Smooth muscle cell (in vitro differentiated cells): ENCODE results near the gene NPBWR2. TPM values are rescaled to one million over a fixed set of nuclear protein-coding genes. Genes with fewer than 3 reads are reported as not detected.
A peak's percentile ranks its signal among the peaks of the same experiment; 100 is the strongest.

Source experiments
- DNase-seq: peaks from one replicate; lab custom pipeline; 2025; ENCODE audit not compliant: unreplicated experiment; lab: John Stamatoyannopoulos, UW
- H2AFZ ChIP-seq: fragments of 200-600 bp; sonication (generic); 2 replicates; pipeline ENCODE4 v1.6.0; 2016; ENCODE audit warnings: antibody characterized with exemption, low read depth, mild to moderate bottlenecking
- H3F3A ChIP-seq: fragments of 200-600 bp; sonication (generic); 2 replicates; pipeline ENCODE4 v1.6.0; 2017; ENCODE audit warnings: antibody characterized with exemption, low read depth
- H3K27ac ChIP-seq: fragments of 200-600 bp; sonication (generic); 2 replicates; pipeline ENCODE4 v1.5.1; 2016; ENCODE audit warnings: low read depth, mild to moderate bottlenecking
- H3K27me3 ChIP-seq: fragments of 200-600 bp; sonication (generic); 2 replicates; pipeline ENCODE4 v1.6.1; 2016; ENCODE audit warnings: low read depth, mild to moderate bottlenecking
- H3K36me3 ChIP-seq: fragments of 200-600 bp; sonication (generic); 2 replicates; pipeline ENCODE4 v1.5.1; 2016; ENCODE audit warnings: low read depth
- H3K4me1 ChIP-seq: fragments of 200-600 bp; sonication (generic); 2 replicates; pipeline ENCODE4 v1.5.1; 2016; ENCODE audit warnings: low read depth
- H3K4me2 ChIP-seq: fragments of 200-600 bp; sonication (generic); 2 replicates; pipeline ENCODE4 v1.6.0; 2016; ENCODE audit warnings: mild to moderate bottlenecking
- H3K4me3 ChIP-seq: fragments of 200-600 bp; sonication (generic); 2 replicates; pipeline ENCODE4 v1.5.1; 2016; ENCODE audit warnings: mild to moderate bottlenecking
- H3K79me2 ChIP-seq: fragments of 200-600 bp; sonication (generic); 2 replicates; pipeline ENCODE4 v1.6.0; 2016; ENCODE audit warnings: low read depth, mild to moderate bottlenecking
- H3K9ac ChIP-seq: fragments of 200-600 bp; sonication (generic); 2 replicates; pipeline ENCODE4 v1.6.0; 2016; ENCODE audit warnings: low read depth
- H3K9me3 ChIP-seq: fragments of 200-600 bp; sonication (generic); replicated peaks from 2 replicates; pipeline ENCODE4 v1.5.1; 2016; ENCODE audit warnings: low read depth
- H4K20me1 ChIP-seq: fragments of 200-600 bp; sonication (generic); 2 replicates; pipeline ENCODE4 v1.6.0; 2016; ENCODE audit warnings: low read depth
- WGBS: methylation state at CpG from one replicate; pipeline ENCODE4 v1.1.7; 2016; ENCODE audit warnings: low lambda C conversion rate; 5-methylcytosine and 5-hydroxymethylcytosine counted together
- polyA plus RNA-seq: library from polyadenylated mRNA; unstranded; fragments of >200 nt; fragmentation: Nextera tagmentation; extraction: Ambion mirVana; gene quantifications from 2 replicates; pipeline ENCODE4 v1.2.1, GENCODE V29; 2016
- total RNA-seq: library from RNA; depleted of rRNA; stranded (reverse); fragments of >200 nt; gene quantifications from 2 replicates; pipeline ENCODE4 v1.2.3, GENCODE V29; 2014
- TF ChIP-seq, protein P1 (sequence below): fragments of 200-600 bp; sonication (generic); IDR thresholded peaks from 2 replicates; pipeline ENCODE4 v1.5.1; 2017; ENCODE audit warnings: borderline replicate concordance, mild to moderate bottlenecking, antibody characterized with exemption; ENCODE audit not compliant: insufficient read depth, poor library complexity, severe bottlenecking

Gene NPBWR2
- total and polyA plus RNA-seq, 2 experiments from 2014 or later: not detected

DNA sequence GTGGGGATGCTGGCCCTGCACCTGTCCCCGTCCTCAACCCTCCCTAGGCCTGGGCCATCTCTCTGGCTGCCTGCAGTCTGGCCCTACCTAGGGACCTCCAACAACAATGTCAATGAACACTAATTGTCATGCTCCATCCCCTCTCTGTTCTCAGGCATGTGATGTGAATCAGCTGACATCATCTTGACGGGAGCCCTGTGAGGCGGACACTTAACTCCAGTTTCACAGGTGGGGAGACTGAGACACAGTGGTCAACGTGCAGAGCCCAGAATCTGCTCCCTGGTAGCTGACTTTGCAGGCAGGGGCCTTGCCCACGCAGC, 45.1 kb downstream of the NPBWR2 start:
- peak overlapping the region; percentile 62 for H3K27ac ChIP-seq
- WGBS: 66% methylated on average over 5 of the region's 5 CpGs

DNA sequence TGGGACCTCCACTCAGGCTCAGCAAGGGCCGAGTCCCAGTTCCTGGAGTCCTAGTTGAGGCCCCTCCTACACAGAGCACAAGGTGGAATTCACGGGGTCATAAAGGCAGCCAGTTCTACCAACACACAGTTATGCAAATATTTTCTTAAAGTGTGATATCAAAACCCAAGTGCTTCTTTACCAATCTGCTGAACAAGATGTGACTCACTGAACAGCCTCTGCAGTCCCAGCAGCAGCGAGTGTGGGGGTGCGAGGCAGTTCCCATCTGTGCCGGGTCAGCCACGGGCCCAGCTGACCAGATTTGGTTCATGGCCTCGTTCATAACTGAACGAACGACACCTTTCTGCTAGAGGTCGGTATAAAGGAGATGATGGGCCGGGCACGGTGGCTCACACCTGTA, 48.8 kb downstream of the NPBWR2 start:
- no peaks in the 10 kb centered on the region for H3K36me3 ChIP-seq
- no peak overlapping the region for H2AFZ ChIP-seq
- 92% methylated on average over 12 of the region's 12 CpGs for WGBS
- H3K4me1 ChIP-seq: no peaks in the 10 kb centered on the region
- H4K20me1 ChIP-seq: no peaks in the 10 kb centered on the region
- no peaks in the 10 kb centered on the region for H3K79me2 ChIP-seq
- no peak overlapping the region for H3K4me2 ChIP-seq
- H3K27me3 ChIP-seq: no peaks in the 10 kb centered on the region
- TF ChIP-seq, protein P1, sequence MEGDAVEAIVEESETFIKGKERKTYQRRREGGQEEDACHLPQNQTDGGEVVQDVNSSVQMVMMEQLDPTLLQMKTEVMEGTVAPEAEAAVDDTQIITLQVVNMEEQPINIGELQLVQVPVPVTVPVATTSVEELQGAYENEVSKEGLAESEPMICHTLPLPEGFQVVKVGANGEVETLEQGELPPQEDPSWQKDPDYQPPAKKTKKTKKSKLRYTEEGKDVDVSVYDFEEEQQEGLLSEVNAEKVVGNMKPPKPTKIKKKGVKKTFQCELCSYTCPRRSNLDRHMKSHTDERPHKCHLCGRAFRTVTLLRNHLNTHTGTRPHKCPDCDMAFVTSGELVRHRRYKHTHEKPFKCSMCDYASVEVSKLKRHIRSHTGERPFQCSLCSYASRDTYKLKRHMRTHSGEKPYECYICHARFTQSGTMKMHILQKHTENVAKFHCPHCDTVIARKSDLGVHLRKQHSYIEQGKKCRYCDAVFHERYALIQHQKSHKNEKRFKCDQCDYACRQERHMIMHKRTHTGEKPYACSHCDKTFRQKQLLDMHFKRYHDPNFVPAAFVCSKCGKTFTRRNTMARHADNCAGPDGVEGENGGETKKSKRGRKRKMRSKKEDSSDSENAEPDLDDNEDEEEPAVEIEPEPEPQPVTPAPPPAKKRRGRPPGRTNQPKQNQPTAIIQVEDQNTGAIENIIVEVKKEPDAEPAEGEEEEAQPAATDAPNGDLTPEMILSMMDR: no peak
- H3F3A ChIP-seq: peaks cover 11% of the 10 kb centered on the region
- H3K9ac ChIP-seq: no peak overlapping the region
- H3K27ac ChIP-seq: no peak overlapping the region
- no peak for DNase-seq
- H3K9me3 ChIP-seq: no peaks in the 10 kb centered on the region
- H3K4me3 ChIP-seq: no peak overlapping the region

More for the DNA sequence above, 45.1 kb downstream of the NPBWR2 start:
- H3K9me3 ChIP-seq: no peaks in the 10 kb centered on the region
- H2AFZ ChIP-seq: peak overlapping the region; percentile 21
- peaks cover 10% of the 10 kb centered on the region for H4K20me1 ChIP-seq
- no peaks in the 10 kb centered on the region for H3K27me3 ChIP-seq
- no peaks in the 10 kb centered on the region for H3F3A ChIP-seq
- H3K36me3 ChIP-seq: no peaks in the 10 kb centered on the region
- no peak for DNase-seq
- H3K4me1 ChIP-seq: peaks cover 6% of the 10 kb centered on the region
- no peaks in the 10 kb centered on the region for H3K79me2 ChIP-seq
- TF ChIP-seq, protein P1: no peak
- peak overlapping the region; percentile 93 for H3K4me3 ChIP-seq
- peak overlapping the region; percentile 79 for H3K9ac ChIP-seq
- H3K4me2 ChIP-seq: peak overlapping the region; percentile 88

GRCh38 chr20:64057628-64058498, 49.5 kb downstream of the NPBWR2 start:
- Histone ChIP-seq H3K4me2 (no peak overlapping the region), H3K9me3 (no peaks in the 10 kb centered on the region), H3K27ac (no peak overlapping the region), H3F3A (peaks cover 11% of the 10 kb centered on the region), H2AFZ (no peak overlapping the region), H3K79me2 (no peaks in the 10 kb centered on the region), H3K27me3 (no peaks in the 10 kb centered on the region), H4K20me1 (no peaks in the 10 kb centered on the region), H3K4me3 (no peak overlapping the region), H3K9ac (no peak overlapping the region), H3K4me1 (no peaks in the 10 kb centered on the region), H3K36me3 (no peaks in the 10 kb centered on the region)
- TF ChIP-seq, protein P1: peak; percentile 72
- 38% methylated on average over 31 of the region's 33 CpGs for WGBS
- DNase-seq: peak; percentile 36
